ENCODE results near the gene KRT2. TPM values are rescaled to one million over a fixed set of nuclear protein-coding genes. Genes with fewer than 3 reads are reported as not detected.

KRT2 gene
- total and polyA plus RNA-seq, 2 donors (not counting 1 experiment from before 2014, with no cell fraction given) = 0.04 TPM; not detected in 1

- H3K9me3 Mint-ChIP-seq (ENCODE audit: insufficient read depth) = no peaks in the 10 kb centered on the region
- intact Hi-C loops (cut with micrococcal nuclease) = no loop called here
- ChIA-PET CTCF (no interaction called here), POLR2A (no interaction called here)
- H3K9ac ChIP-seq (ENCODE audit: low read length) = no peak overlapping the region
- H3K27me3 ChIP-seq (replicated peaks in 1 of 4; ENCODE audit: control extremely low read depth in 1 of 4, control insufficient read depth in 3 of 4, insufficient read depth in 4 of 4, low read length in 3 of 4) = peaks cover 0 to 5% (median 0%) of the 10 kb centered on the region in 4 experiments
- H3K27ac ChIP-seq (ENCODE audit: low read length in 2 of 2) = no peak overlapping the region
- TF ChIP-seq CTCF (IDR thresholded peaks at IDR 0.05) (no peak), EZH2 (IDR thresholded peaks at IDR 0.05; ENCODE audit: borderline replicate concordance, insufficient read depth, low read depth, low read length, poor library complexity, severe bottlenecking) (no peak)
- H3K4me1 Mint-ChIP-seq = no peaks in the 10 kb centered on the region
- H3K79me2 ChIP-seq (ENCODE audit: control insufficient read depth, insufficient read depth, low read length) = no peaks in the 10 kb centered on the region
- WGBS (ENCODE audit: insufficient coverage) = 88% methylated on average over 7 of the region's 9 CpGs
- no peak for ATAC-seq (ENCODE audit: low read depth)
- H3K4me3 Mint-ChIP-seq = no peak overlapping the region
- peaks cover 21% of the 10 kb centered on the region for H3K27me3 Mint-ChIP-seq
- H3K27ac Mint-ChIP-seq = no peak overlapping the region
- no peaks in the 10 kb centered on the region for H3K36me3 ChIP-seq (replicated peaks in 1 of 2; ENCODE audit: control extremely low read depth in 1 of 2, control insufficient read depth in 1 of 2, extremely low read depth in 1 of 2, insufficient read depth in 2 of 2, low read length in 1 of 2)
- H3K4me2 ChIP-seq (replicated peaks; ENCODE audit: low read depth, low read length, poor library complexity, severe bottlenecking) = no peak overlapping the region
- H3K9me3 ChIP-seq (ENCODE audit: control extremely low read depth in 1 of 3, control insufficient read depth in 2 of 3, insufficient read depth in 1 of 3, low read length in 2 of 3) = no peaks in the 10 kb centered on the region
- H3K4me1 ChIP-seq (ENCODE audit: control insufficient read depth in 2 of 2, insufficient read depth in 2 of 2, low read length in 2 of 2) = no peaks in the 10 kb centered on the region
- no peak overlapping the region for H2AFZ ChIP-seq (ENCODE audit: insufficient read depth, low read depth, low read length, poor library complexity, severe bottlenecking)
- no peaks in the 10 kb centered on the region for H4K20me1 ChIP-seq (ENCODE audit: control insufficient read depth, insufficient read depth, low read length, poor library complexity, severe bottlenecking)
- no peak overlapping the region for H3K4me3 ChIP-seq (ENCODE audit: control extremely low read depth in 1 of 5, extremely low read depth in 1 of 5, insufficient read depth in 1 of 5, low read depth in 2 of 5, low read length in 4 of 5)
- DNase-seq = no peak
Observed at GRCh38 chr12:52667509-52667908, 15.5 kb upstream of the KRT2 start.

GRCh38 chr12:52666471-52666870 lies 14.5 kb upstream of the KRT2 start:
- no peaks in the 10 kb centered on the region for H4K20me1 ChIP-seq (ENCODE audit: control insufficient read depth, insufficient read depth, low read length, poor library complexity, severe bottlenecking)
- 100% methylated on average over 1 of the region's 3 CpGs for WGBS (ENCODE audit: insufficient coverage)
- DNase-seq = no peak
- Mint-ChIP-seq H3K27ac (no peak overlapping the region), H3K27me3 (peaks cover 25% of the 10 kb centered on the region), H3K4me3 (no peak overlapping the region), H3K4me1 (no peaks in the 10 kb centered on the region), H3K9me3 (ENCODE audit: insufficient read depth) (no peaks in the 10 kb centered on the region)
- no peaks in the 10 kb centered on the region for H3K36me3 ChIP-seq (replicated peaks in 1 of 2; ENCODE audit: control extremely low read depth in 1 of 2, control insufficient read depth in 1 of 2, extremely low read depth in 1 of 2, insufficient read depth in 2 of 2, low read length in 1 of 2)
- no peaks in the 10 kb centered on the region for H3K9me3 ChIP-seq (ENCODE audit: control extremely low read depth in 1 of 3, control insufficient read depth in 2 of 3, insufficient read depth in 1 of 3, low read length in 2 of 3)
- H3K27ac ChIP-seq (ENCODE audit: low read length in 2 of 2) = no peak overlapping the region
- H3K4me2 ChIP-seq (replicated peaks; ENCODE audit: low read depth, low read length, poor library complexity, severe bottlenecking) = no peak overlapping the region
- no peaks in the 10 kb centered on the region for H3K79me2 ChIP-seq (ENCODE audit: control insufficient read depth, insufficient read depth, low read length)
- peaks cover 0 to 5% (median 0%) of the 10 kb centered on the region in 4 experiments for H3K27me3 ChIP-seq (replicated peaks in 1 of 4; ENCODE audit: control extremely low read depth in 1 of 4, control insufficient read depth in 3 of 4, insufficient read depth in 4 of 4, low read length in 3 of 4)
- ATAC-seq (ENCODE audit: low read depth) = no peak
- intact Hi-C loops (cut with micrococcal nuclease) = no loop called here
- CTCF ChIA-PET = no interaction called here
- H3K9ac ChIP-seq (ENCODE audit: low read length) = no peak overlapping the region
- H3K4me1 ChIP-seq (ENCODE audit: control insufficient read depth in 2 of 2, insufficient read depth in 2 of 2, low read length in 2 of 2) = no peaks in the 10 kb centered on the region
- H3K4me3 ChIP-seq (ENCODE audit: control extremely low read depth in 1 of 5, extremely low read depth in 1 of 5, insufficient read depth in 1 of 5, low read depth in 2 of 5, low read length in 4 of 5) = no peak overlapping the region
- no peak overlapping the region for H2AFZ ChIP-seq (ENCODE audit: insufficient read depth, low read depth, low read length, poor library complexity, severe bottlenecking)
- no peak for TF ChIP-seq CTCF (IDR thresholded peaks at IDR 0.05)
- no peak for TF ChIP-seq EZH2 (IDR thresholded peaks at IDR 0.05; ENCODE audit: borderline replicate concordance, insufficient read depth, low read depth, low read length, poor library complexity, severe bottlenecking)
- POLR2A ChIA-PET = no interaction called here

Measured in B cell (primary cell).